ENCODE results near the gene CASTOR2.
"Not testable (repeated sequence)": the region's sequence is repeated elsewhere in the genome, so short reads cannot be mapped to it uniquely, and the experiment has no call there.

Gene CASTOR2

DNA sequence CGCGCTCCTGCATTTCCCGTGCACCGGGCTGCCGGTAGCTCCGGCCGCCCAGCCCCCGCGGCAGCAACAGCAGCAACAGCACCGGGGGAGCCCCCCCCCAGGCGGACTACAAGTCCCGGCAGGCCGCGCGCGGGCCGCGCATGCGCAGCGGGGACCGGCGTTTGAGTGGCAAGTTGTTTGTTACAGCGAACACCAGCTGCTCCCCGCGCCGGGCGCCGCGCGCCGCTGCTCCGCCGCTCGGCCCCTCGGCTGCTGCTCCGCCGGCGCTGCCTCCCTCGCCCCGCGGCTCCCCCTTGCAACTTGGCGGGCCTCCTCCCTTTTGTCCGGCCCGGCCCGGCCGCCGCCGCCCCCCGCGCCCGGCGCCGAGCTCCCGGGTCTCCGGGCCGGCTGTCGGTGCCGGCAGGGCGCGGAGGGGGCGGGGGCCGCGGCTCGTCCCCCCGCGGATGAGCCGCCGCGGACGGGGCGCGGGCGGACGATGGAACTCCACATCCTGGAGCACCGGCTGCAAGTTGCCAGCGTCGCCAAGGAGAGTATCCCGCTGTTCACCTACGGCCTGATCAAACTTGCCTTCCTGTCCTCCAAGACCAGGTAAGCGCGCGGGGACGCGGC is at the start of gene CASTOR2:
CASTOR2 (plus strand) TSS at position 195 of the 609 bp plus-strand sequence; CDS start at position 476, 281 bp downstream.
- not testable (repeated sequence) for DNase-seq

- not testable (repeated sequence) for DNase-seq
Measured at GRCh38 chr7:74922321-74922890, 42.1 kb upstream of the CASTOR2 start.

DNA sequence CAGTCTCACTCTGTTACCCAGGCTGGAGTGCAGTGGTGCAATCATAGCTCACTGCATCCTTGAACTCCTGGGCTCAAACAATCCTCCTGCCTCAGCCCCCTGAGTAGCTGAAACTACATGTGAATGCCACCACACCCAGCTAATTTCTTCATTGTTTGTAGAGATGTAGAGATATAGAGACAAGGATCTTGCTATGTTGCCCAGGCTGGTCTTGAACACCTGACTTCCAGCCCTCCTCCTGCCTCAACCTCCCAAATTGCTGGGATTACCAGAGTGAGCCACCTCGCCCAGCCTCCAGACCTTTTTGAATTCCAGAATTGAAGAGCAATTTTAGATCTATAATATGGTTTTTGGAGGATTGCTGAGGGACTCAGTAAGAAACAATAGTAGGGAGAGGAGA is 40.9 kb upstream of the CASTOR2 start:
- not testable (repeated sequence) for DNase-seq

DNA sequence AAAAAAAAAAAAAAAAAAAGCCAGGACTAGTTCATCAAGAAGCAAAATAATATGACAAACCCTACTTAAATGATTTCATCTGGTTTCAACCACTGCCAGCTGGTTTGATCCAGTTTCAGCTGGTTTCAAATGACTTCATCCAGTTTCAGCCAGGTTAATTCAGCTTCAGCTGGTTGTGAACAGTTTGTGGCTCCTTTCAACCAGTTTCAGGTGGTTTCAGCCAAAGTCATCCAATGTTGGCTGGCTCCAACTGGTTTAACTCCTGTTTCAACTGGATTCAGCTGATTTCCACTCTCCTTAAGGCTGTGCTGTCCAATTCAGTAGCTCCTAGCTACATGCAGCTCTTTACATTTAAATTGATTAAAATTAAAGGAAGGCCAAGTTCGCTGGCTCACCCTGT is 37.5 kb upstream of the CASTOR2 start:
- DNase-seq: not testable (repeated sequence)

GRCh38 chr7:74931563-74932328 is 32.8 kb upstream of the CASTOR2 start:
- not testable (repeated sequence) for DNase-seq

- not testable (repeated sequence) for DNase-seq
Measured at GRCh38 chr7:74939429-74939828, 25.1 kb upstream of the CASTOR2 start.

DNA sequence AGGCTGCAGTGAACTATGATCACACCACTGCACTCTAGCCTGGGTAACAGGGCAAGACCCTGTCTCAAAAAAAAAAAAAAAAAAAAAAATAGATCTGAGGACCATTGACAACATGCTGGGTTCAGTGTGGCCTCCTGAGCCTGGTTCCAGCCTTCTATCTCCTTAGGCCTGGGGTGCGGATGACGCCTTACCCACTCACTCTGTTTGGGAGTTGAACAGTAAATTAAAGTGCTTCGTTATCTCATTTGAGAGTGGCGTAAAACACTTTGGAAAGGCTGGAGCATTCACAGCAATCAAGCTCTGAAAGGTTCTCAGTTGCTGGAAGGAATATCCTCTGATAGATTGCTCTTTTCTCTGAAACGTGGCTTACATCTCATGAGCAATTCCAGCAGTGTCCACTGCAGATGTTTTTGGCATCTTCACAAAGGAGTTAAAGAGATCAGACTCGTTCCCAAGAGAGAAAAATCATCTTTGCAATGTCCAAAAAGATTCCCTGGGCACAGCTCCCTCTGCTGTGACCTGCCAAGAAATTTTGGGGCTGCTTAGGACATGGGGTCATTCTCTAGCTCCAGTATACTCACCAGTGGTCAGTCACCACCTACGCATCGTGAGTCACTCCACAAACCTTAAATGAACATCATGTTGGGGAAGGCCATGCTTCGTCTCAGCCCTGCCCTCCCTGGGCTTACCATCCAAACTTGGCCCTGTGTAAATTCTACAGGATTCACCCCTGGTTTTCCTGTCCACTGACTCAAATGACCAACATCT is 23.0 kb upstream of the CASTOR2 start:
- not testable (repeated sequence) for DNase-seq

DNA sequence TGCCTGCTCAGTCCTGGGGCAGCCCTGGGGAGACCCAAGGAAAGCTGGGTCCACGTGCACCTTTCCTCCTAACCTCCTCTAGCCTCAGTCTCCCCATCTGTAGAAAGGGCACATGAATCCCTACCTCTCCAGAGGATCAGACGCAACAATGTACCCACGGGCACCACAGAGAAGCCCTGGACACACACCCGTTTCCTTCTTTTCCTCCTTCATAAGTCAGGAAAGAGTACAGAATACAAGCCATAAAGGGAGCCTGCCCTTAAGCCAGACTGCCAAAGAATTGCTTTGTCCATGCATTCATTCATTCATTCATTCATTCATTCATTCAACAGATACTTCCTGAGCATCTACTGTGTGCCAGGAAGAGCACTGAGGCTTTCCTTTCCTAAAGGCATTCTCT is 20.6 kb upstream of the CASTOR2 start:
- DNase-seq: not testable (repeated sequence)

- DNase-seq: not testable (repeated sequence)
Measured at GRCh38 chr7:74947741-74948140, 16.8 kb upstream of the CASTOR2 start.

DNA sequence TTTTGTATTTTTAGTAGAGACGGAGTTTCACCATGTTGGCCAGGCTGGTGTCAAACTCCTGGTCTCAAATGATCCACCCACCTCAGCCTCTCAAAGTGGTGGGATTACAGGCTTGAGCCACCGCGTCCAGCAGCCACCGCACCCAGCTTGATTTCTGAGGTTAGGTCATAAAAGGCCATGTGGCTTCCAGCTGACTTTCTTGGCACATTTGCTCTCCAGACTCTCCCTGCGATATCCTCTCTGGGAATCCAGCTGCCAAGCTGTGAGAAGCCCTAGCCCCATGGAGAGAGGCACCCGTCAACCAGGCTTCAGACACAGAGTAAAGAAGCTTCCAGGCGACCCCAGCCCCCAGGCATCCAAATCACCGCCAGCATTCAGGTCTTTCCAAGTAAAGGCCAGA is 10.7 kb upstream of the CASTOR2 start:
- not testable (repeated sequence) for DNase-seq

DNA sequence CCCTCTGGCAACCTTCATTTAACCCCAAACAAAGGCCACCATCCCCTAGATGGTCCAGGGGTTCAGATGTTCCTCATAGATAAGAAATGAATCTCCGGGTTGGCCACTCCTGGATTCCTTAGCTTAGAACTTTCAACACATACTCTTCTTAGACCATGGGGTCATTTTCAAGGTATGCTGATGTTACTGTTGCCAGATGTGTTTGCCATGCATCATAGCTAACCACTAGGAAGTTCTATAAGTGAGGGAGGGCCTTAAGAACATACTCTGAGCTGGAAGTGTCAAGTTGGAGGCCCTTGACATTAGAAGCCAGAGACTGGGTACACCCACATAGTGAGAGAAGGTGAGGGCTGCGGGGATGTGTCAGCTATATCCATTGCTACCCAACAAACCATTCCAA is 6.2 kb upstream of the CASTOR2 start:
- not testable (repeated sequence) for DNase-seq

GRCh38 chr7:74963704-74964510 is 598 bp upstream of the CASTOR2 start:
- not testable (repeated sequence) for DNase-seq

DNA sequence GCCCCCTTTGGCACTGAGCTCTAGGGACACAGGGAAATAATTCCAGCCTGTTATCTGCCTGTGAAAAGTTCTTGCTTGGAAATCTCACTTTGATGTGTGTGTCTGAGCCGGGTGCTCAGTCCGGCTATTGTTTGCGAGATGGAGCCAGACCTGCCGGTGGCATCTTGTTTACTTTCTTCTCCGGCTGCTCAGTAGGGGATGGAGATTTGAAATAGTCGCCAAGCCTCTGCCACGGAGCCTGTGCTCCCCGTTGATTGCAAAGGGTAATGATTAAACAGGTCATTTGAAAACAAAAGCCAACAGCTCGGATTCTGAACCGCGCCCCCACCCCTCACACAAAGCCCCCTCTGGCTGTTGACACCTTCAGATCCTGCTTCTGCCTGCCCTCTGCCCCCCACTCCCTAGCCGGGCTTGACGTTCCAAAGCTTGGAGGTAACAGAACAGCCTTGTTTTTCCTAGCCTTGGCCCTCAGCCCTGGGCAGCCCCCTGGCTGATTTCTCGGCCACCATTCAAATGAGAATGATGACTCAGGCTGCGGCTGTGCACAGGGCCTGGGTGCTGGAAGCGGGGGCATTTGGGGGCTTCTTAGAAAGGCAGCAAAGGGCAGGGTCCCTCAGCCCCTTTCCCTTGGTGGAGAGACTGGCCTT is 1.8 kb downstream of the CASTOR2 start:
- DNase-seq: not testable (repeated sequence)

DNA sequence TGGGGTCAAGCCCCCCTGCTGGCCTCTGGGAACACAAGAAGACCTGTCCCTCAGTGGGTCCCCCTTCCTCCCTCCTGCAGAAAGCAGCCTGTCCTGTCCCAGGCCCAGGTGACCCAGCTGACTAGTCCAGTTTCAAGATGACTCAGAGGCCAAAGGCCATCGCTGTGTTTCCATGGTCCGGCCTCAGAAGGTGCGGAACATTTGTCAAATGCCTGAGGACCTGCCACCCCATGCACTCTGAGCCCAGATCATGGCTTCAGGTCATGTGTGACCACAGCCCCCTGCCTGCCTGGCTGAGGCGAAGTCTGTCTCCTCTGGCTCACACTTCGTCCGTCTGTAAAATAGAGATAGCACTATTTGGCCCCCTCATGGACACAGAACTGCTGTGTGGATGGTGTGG is 2.4 kb downstream of the CASTOR2 start:
- DNase-seq: not testable (repeated sequence)

GRCh38 chr7:74971431-74971830 is 6.9 kb downstream of the CASTOR2 start:
- DNase-seq: not testable (repeated sequence)

DNA sequence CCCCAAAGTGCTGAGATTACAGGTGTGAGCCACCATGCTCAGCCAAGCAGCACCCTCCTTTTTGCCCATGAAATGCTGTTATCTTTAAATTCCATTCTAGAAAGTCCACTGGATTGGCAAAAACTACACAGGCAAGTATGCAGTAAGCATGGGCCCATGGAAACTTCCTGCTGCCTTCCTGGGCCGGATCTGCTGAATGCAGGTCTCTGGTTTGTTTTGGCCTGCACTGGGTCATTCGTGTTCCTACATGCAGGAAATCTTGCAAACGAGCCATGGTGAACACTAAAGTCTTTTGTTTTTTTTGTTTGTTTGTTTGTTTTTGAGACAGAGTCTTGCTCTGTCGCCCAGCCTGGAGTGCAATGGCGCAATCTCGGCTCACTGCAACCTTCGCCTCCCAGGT is 7.9 kb downstream of the CASTOR2 start:
- not testable (repeated sequence) for DNase-seq

DNA sequence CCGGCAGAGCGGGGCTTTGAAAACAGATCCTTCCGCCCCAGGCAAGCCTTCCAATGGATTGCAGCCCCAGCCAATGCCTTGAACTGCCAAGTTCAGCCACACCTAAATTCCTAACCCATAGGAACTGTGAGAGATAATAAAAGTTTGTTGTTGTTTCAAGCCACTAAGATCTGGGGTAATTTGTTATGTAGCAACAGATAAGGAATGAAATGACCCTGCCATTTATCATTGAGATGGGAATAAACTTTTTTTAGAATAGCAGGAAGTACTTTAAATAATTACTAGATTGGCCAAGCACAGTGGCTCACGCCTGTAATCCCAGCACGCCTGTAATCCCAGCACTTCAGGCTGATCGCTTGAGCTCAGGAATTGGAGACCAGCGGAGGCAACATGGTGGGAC is 11.5 kb downstream of the CASTOR2 start:
- DNase-seq: not testable (repeated sequence)

DNA sequence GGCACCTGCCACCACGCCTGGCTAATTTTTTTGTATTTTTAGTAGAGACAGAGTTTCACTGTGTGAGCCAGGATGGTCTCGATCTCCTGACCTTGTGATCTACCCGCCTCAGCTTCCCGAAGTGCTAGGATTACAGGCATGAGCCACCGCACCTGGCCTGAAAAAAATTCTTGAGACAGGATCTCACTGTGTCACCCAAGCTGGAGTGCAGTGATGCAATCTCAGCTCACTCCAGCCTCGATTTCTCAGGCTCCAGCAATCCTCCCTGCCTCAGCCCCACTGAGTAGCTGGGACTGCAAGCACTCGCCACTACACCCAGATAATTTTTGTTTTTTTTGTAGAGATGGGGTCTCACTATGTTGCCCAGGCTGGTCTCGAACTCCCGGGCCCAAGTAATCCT is 13.0 kb downstream of the CASTOR2 start:
- not testable (repeated sequence) for DNase-seq

DNA sequence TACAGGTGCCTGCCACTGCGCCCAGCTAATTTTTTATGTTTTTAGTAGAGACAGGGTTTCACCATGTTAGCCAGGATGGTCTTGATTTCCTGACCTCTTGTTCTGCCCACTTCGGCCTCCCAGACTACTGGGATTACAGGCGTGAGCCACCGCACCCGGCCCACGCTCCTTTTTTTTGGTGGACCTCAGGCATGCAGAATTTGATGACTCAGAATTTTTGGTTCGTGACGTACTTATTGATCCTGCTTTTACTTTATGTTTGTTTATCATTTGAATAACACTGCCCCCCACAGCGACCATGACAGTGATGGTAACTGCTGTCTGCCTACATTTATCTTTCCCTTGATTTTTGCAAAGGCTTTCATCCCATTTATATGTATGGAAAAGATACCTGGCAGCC is 23.9 kb downstream of the CASTOR2 start:
- not testable (repeated sequence) for DNase-seq

DNA sequence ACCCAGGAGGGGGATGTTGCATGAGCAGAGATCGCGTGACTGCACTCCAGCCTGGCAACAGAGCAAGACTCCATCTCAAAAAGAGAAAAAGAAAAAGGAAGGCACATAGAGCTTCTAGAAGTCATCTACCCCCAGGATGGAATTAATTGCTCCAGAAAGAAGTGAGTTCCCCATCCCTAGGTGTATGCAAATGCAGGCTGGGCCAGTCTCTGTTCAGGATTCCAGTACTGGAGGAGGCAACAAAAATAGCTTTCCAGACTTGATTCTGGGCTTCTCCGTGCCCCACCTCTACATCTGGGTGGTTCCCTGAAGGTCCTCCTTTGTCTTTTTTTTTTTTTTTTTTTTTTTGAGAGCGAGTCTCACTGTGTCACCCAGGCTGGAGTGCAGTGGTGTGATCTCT is 28.6 kb downstream of the CASTOR2 start:
- no peak for DNase-seq

DNA sequence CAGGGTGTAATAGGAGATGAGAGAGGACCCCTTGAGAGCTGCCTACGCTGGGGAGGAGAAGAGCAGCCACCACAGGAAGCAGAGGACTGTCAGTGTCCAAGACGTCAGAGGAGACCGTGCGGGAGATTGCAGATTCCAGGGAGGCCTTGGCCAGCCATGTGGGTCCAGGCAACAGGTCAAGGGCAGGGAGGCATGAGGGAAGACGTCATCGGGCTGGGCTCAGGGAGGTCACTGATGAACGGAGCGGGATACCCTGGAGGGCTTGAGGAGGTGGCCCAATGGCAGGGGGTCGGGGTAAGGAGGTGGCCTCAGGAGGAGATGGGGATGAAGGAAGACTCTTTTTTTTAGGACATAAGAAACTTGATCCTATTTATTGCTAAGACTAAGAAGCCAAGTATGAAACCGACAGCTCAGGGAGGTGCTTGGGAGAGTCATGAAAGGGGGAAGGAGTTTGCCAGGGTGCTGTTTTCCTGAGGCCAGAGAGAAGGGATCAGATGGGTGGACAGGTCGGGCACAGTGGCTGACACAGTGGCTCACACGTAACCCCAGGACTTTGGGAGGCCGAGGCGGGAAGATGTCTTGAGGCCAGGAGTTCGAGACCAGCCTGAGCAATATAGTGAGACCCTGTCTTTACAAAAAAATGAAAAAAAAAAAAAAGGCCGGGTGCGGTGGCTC is 30.5 kb downstream of the CASTOR2 start:
- DNase-seq: not testable (repeated sequence)

Data from femur (tissue), 1 donor.